SK-N-SH (cell line): ENCODE results near the gene LRMDA. TPM values are rescaled to one million over a fixed set of nuclear protein-coding genes. Genes with fewer than 3 reads are reported as not detected.

Experiments used
- CTCF ChIA-PET: fragments of 300-600, 350-600 bp; formaldehyde crosslinking; extraction: SDS; loops from one replicate; lab custom pipeline; 2021; lab: Yijun Ruan, JAX
- POLR2A ChIA-PET: fragments of 350-600 bp; sonication (Branson Sonifier 250); formaldehyde crosslinking; extraction: SDS; loops from one replicate; lab custom pipeline; 2020; ENCODE audit warnings: antibody characterized with exemption, inconsistent platforms; lab: Yijun Ruan, JAX
- DNase-seq: peaks from one replicate; pipeline ENCODE4 v3.0.0; 2012
- H2AFZ ChIP-seq: fragments of 200-600 bp; sonication (generic); 2 replicates; pipeline ENCODE4 v1.8.1; 2016; ENCODE audit warnings: antibody characterized with exemption, mild to moderate bottlenecking, low read depth
- H3F3A ChIP-seq: fragments of 200-600 bp; sonication (generic); replicated peaks from 2 replicates; pipeline ENCODE3; 2016; ENCODE audit warnings: antibody characterized with exemption, mild to moderate bottlenecking; ENCODE audit not compliant: insufficient read depth
- H3K27ac ChIP-seq, 2 experiments: fragments of 200-500 bp in 1 of 2; fragments of 200-600 bp in 1 of 2; sonication (Bioruptor generic) in 1 of 2; sonication (generic), shearing (Covaris generic) in 1 of 2; 2 replicates each; pipeline versions ENCODE4 v1.5.1 to v1.6.1; 2014 to 2016; ENCODE audit warnings: low read depth in 2 of 2, inconsistent platforms in 1 of 2, low read length in 1 of 2, mild to moderate bottlenecking in 1 of 2, mixed read lengths in 1 of 2
- H3K27me3 ChIP-seq: fragments of 200-600 bp; sonication (generic), shearing (Covaris generic); 2 replicates; pipeline ENCODE4 v1.6.1; 2016; ENCODE audit warnings: mixed run types; ENCODE audit not compliant: insufficient read depth
- H3K36me3 ChIP-seq, 2 experiments: fragments of 200-500 bp in 1 of 2; fragments of 200-600 bp in 1 of 2; sonication (Bioruptor generic) in 1 of 2; sonication (generic) in 1 of 2; replicated peaks in 1 of 2; 2 replicates each; pipeline versions ENCODE3 to v1.5.1; 2014 to 2016; ENCODE audit warnings: low read length in 1 of 2, mild to moderate bottlenecking in 1 of 2; ENCODE audit not compliant: insufficient read depth in 2 of 2, control insufficient read depth in 1 of 2
- H3K4me1 ChIP-seq, 2 experiments: fragments of 200-500 bp in 1 of 2; fragments of 200-600 bp in 1 of 2; sonication (Bioruptor generic) in 1 of 2; sonication (generic), shearing (Covaris generic) in 1 of 2; 2 replicates each; pipeline versions ENCODE4 v1.5.1 to v1.6.1; 2014 to 2016; ENCODE audit warnings: low read depth in 1 of 2, low read length in 1 of 2, mixed run types in 1 of 2; ENCODE audit not compliant: insufficient read depth in 2 of 2, control insufficient read depth in 1 of 2
- H3K4me2 ChIP-seq: fragments of 200-600 bp; sonication (generic), shearing (Covaris generic); 2 replicates; pipeline ENCODE4 v1.6.1; 2017; ENCODE audit warnings: mixed run types
- H3K4me3 ChIP-seq, 2 experiments: fragments of 200-500 bp in 1 of 2; fragments of 200-600 bp in 1 of 2; sonication (Bioruptor generic) in 1 of 2; sonication (generic), shearing (Covaris generic) in 1 of 2; 2 replicates each; pipeline versions ENCODE4 v1.5.1 to v1.8.1; 2014 to 2016; ENCODE audit warnings: low read depth in 2 of 2, inconsistent platforms in 1 of 2, low read length in 1 of 2, mild to moderate bottlenecking in 1 of 2, mixed read lengths in 1 of 2, moderate library complexity in 1 of 2
- H3K79me2 ChIP-seq: fragments of 200-600 bp; sonication (generic); 2 replicates; pipeline ENCODE4 v1.8.1; 2017; ENCODE audit warnings: mild to moderate bottlenecking; ENCODE audit not compliant: insufficient read depth
- H3K9ac ChIP-seq: fragments of 200-600 bp; sonication (generic); 2 replicates; pipeline ENCODE4 v1.6.1; 2017; ENCODE audit warnings: mixed run types
- H3K9me2 ChIP-seq: fragments of 200-600 bp; sonication (generic); 2 replicates; pipeline ENCODE4 v1.6.1; 2017; ENCODE audit warnings: mixed run types
- H3K9me3 ChIP-seq: fragments of 200-600 bp; sonication (generic); 2 replicates; pipeline ENCODE4 v1.6.1; 2017; ENCODE audit warnings: mixed run types, mild to moderate bottlenecking, moderate library complexity
- H4K20me1 ChIP-seq: fragments of 200-600 bp; sonication (generic); 2 replicates; pipeline ENCODE4 v1.6.1; 2017; ENCODE audit warnings: mild to moderate bottlenecking, mixed run types; ENCODE audit not compliant: insufficient read depth
- FOSL2 ChIP-seq: IDR thresholded peaks from 2 replicates; pipeline ENCODE4 v1.4.0; 2012; ENCODE audit warnings: low read depth, mild to moderate bottlenecking, moderate library complexity, borderline replicate concordance
- FOXJ3 ChIP-seq: sonication (generic); formaldehyde crosslinking; IDR thresholded peaks from 2 replicates; pipeline ENCODE4 v1.5.1; 2020; ENCODE audit warnings: mild to moderate bottlenecking, missing genetic modification reagents
- FOXM1 ChIP-seq: IDR thresholded peaks from 2 replicates; pipeline ENCODE4 v1.4.0; 2012; ENCODE audit warnings: low read depth, mild to moderate bottlenecking
- GABPA ChIP-seq: IDR thresholded peaks from 2 replicates; pipeline ENCODE4 v1.4.0; 2012; ENCODE audit warnings: low read depth, mild to moderate bottlenecking
- GATA2 ChIP-seq: sonication (generic); formaldehyde crosslinking; IDR thresholded peaks from 2 replicates; pipeline ENCODE4 v1.5.0; 2020; ENCODE audit warnings: mild to moderate bottlenecking, missing genetic modification reagents
- JUND ChIP-seq: IDR thresholded peaks from 2 replicates; pipeline ENCODE4 v1.4.0; 2012
- MEF2A ChIP-seq: IDR thresholded peaks from 2 replicates; pipeline ENCODE4 v1.4.0; 2012; ENCODE audit warnings: low read depth, borderline replicate concordance
- NFIC ChIP-seq: IDR thresholded peaks from 2 replicates; pipeline ENCODE4 v1.4.0; 2012; ENCODE audit warnings: borderline replicate concordance
- NRF1 ChIP-seq: IDR thresholded peaks from 2 replicates; pipeline ENCODE4 v1.6.1; 2012; ENCODE audit warnings: low read depth, mild to moderate bottlenecking, low read length
- POLR2AphosphoS5 ChIP-seq: IDR thresholded peaks from 2 replicates; pipeline ENCODE4 v1.6.1; 2012; ENCODE audit warnings: low read depth, low read length
- REST ChIP-seq: IDR thresholded peaks from 2 replicates; pipeline ENCODE4 v1.6.1; 2012; ENCODE audit warnings: mild to moderate bottlenecking, low read depth, low read length, moderate library complexity
- RFX5 ChIP-seq: IDR thresholded peaks from 2 replicates; pipeline ENCODE4 v1.6.1; 2012; ENCODE audit warnings: mild to moderate bottlenecking, improper control_type of control experiment, low read length
- SMC3 ChIP-seq: IDR thresholded peaks from 2 replicates; pipeline ENCODE4 v1.6.1; 2012; ENCODE audit warnings: low read depth, low read length, improper control_type of control experiment
- TAF1 ChIP-seq: IDR thresholded peaks from 2 replicates; pipeline ENCODE4 v1.6.1; 2012; ENCODE audit warnings: low read depth, mild to moderate bottlenecking, low read length, moderate library complexity, borderline replicate concordance
- TCF12 ChIP-seq: IDR thresholded peaks from 2 replicates; pipeline ENCODE4 v1.4.0; 2012
- USF1 ChIP-seq: IDR thresholded peaks from 2 replicates; pipeline ENCODE4 v1.4.0; 2012; ENCODE audit warnings: low read depth, borderline replicate concordance
- YY1 ChIP-seq: IDR thresholded peaks from 2 replicates; pipeline ENCODE4 v1.4.0; 2012; ENCODE audit warnings: low read depth, mild to moderate bottlenecking
- WGBS: methylation state at CpG from one replicate; pipeline ENCODE4 v1.1.6; 2017; ENCODE audit warnings: low lambda C conversion rate; 5-methylcytosine and 5-hydroxymethylcytosine counted together
- polyA plus RNA-seq, 3 experiments: library from polyadenylated mRNA; depleted of rRNA; stranded (reverse); fragments of >200 nt; gene quantifications; 2 replicates each; pipeline ENCODE4 v1.2.3, GENCODE V29; 2012
- TF ChIP-seq, protein P1 (sequence below): IDR thresholded peaks from 2 replicates; pipeline ENCODE4; 2012
- TF ChIP-seq, protein P2 (sequence below): IDR thresholded peaks from 2 replicates; pipeline ENCODE4 v1.4.0; 2012; ENCODE audit warnings: low read depth
- TF ChIP-seq, protein P3 (sequence below): fragments of 150-350 bp; IDR thresholded peaks from 2 replicates; pipeline ENCODE4 v1.6.1; 2017; ENCODE audit warnings: antibody characterized with exemption, low read length, low read depth, borderline replicate concordance

Gene LRMDA
- polyA plus RNA-seq, 1 of the 3 experiments (the other 2 are of a cell fraction), result 0.95 TPM

- H3K9me2 ChIP-seq, result no peaks in the 10 kb centered on the region
- 75% methylated on average over 3 of the region's 3 CpGs for WGBS
- no peaks in the 10 kb centered on the region for H3K79me2 ChIP-seq
- no peak overlapping the region for H3K27ac ChIP-seq
- TF ChIP-seq FOXJ3 (CRISPR knock-in tag), result no peak
- TF ChIP-seq POLR2AphosphoS5, result no peak
- no peak for TF ChIP-seq FOXM1
- TF ChIP-seq USF1, result no peak
- no peak for TF ChIP-seq TAF1
- no peak for TF ChIP-seq MEF2A
- no peak for TF ChIP-seq JUND
- no peak for TF ChIP-seq FOSL2
- TF ChIP-seq TCF12, result no peak
- TF ChIP-seq GABPA, result no peak
- TF ChIP-seq, protein P1, sequence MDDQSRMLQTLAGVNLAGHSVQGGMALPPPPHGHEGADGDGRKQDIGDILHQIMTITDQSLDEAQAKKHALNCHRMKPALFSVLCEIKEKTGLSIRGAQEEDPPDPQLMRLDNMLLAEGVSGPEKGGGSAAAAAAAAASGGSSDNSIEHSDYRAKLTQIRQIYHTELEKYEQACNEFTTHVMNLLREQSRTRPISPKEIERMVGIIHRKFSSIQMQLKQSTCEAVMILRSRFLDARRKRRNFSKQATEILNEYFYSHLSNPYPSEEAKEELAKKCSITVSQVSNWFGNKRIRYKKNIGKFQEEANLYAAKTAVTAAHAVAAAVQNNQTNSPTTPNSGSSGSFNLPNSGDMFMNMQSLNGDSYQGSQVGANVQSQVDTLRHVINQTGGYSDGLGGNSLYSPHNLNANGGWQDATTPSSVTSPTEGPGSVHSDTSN, result no peak
- TF ChIP-seq NRF1, result no peak
- no peak for TF ChIP-seq RFX5
- TF ChIP-seq, protein P2, sequence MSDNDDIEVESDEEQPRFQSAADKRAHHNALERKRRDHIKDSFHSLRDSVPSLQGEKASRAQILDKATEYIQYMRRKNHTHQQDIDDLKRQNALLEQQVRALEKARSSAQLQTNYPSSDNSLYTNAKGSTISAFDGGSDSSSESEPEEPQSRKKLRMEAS, result no peak
- no peak for TF ChIP-seq SMC3
- TF ChIP-seq GATA2, result no peak
- TF ChIP-seq, protein P3, sequence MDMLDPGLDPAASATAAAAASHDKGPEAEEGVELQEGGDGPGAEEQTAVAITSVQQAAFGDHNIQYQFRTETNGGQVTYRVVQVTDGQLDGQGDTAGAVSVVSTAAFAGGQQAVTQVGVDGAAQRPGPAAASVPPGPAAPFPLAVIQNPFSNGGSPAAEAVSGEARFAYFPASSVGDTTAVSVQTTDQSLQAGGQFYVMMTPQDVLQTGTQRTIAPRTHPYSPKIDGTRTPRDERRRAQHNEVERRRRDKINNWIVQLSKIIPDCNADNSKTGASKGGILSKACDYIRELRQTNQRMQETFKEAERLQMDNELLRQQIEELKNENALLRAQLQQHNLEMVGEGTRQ, result no peak
- no peak for TF ChIP-seq REST
- TF ChIP-seq NFIC, result no peak
- no peak for TF ChIP-seq YY1
- H2AFZ ChIP-seq, result no peak overlapping the region
- H4K20me1 ChIP-seq, result no peaks in the 10 kb centered on the region
- H3K36me3 ChIP-seq, result no peaks in the 10 kb centered on the region
- no peaks in the 10 kb centered on the region for H3K9me3 ChIP-seq
- no peak overlapping the region for H3K4me3 ChIP-seq
- no peaks in the 10 kb centered on the region for H3K27me3 ChIP-seq
- CTCF ChIA-PET, result interaction anchor here (1.4 kb wide), 2 partner anchors 10 to 21 kb away, joined by 4 read pairs; no protein-coding TSS in a partner anchor
- POLR2A ChIA-PET, result no interaction called here
- H3K9ac ChIP-seq, result no peak overlapping the region
- H3F3A ChIP-seq, result no peaks in the 10 kb centered on the region
- H3K4me1 ChIP-seq, result peaks cover 0 to 2% of the 10 kb centered on the region in 2 experiments; a peak in 2 of 4 replicates
- no peak overlapping the region for H3K4me2 ChIP-seq
- DNase-seq, result no peak
Measured at GRCh38 chr10:75899816-75900390, 468.5 kb downstream of the LRMDA start.
